ENCODE results near the gene PPFIBP1. TPM values are rescaled to one million over a fixed set of nuclear protein-coding genes. Genes with fewer than 3 reads are reported as not detected.
"Not testable (repeated sequence)": the region's sequence is repeated elsewhere in the genome, so short reads cannot be mapped to it uniquely, and the experiment has no call there.

PPFIBP1 gene
- total RNA-seq, 1 donor from 2014 or later: 76.9 TPM

GRCh38 chr12:27541031-27541719 is 17.2 kb downstream of the PPFIBP1 start:
- DNase-seq (ENCODE audit: low spot score): no peak

GRCh38 chr12:27542628-27543027 is 18.6 kb downstream of the PPFIBP1 start:
- DNase-seq (ENCODE audit: low spot score): no peak

GRCh38 chr12:27544858-27545257 is 20.9 kb downstream of the PPFIBP1 start:
- not testable (repeated sequence) for DNase-seq (ENCODE audit: low spot score)

- DNase-seq (ENCODE audit: low spot score): no peak
Measured at GRCh38 chr12:27545665-27546064, 21.7 kb downstream of the PPFIBP1 start.

GRCh38 chr12:27547592-27547991 is 23.6 kb downstream of the PPFIBP1 start:
- no peak for DNase-seq (ENCODE audit: low spot score)

GRCh38 chr12:27548301-27549199 is 24.5 kb downstream of the PPFIBP1 start:
- no peak for DNase-seq (ENCODE audit: low spot score)

GRCh38 chr12:27549236-27549800 is 25.3 kb downstream of the PPFIBP1 start:
- no peak for DNase-seq (ENCODE audit: low spot score)

- DNase-seq (ENCODE audit: low spot score): no peak
Measured at GRCh38 chr12:27549801-27550652, 26.0 kb downstream of the PPFIBP1 start.

- DNase-seq (ENCODE audit: low spot score): no peak
Measured at GRCh38 chr12:27550653-27550975, 26.6 kb downstream of the PPFIBP1 start.

- no peak for DNase-seq (ENCODE audit: low spot score)
Measured at GRCh38 chr12:27551172-27551840, 27.3 kb downstream of the PPFIBP1 start.

- DNase-seq (ENCODE audit: low spot score): no peak
Measured at GRCh38 chr12:27552235-27552634, 28.2 kb downstream of the PPFIBP1 start.

- no peak for DNase-seq (ENCODE audit: low spot score)
Measured at GRCh38 chr12:27552886-27553560, 29.0 kb downstream of the PPFIBP1 start.

GRCh38 chr12:27553941-27554340 is 29.9 kb downstream of the PPFIBP1 start:
- no peak for DNase-seq (ENCODE audit: low spot score)

- DNase-seq (ENCODE audit: low spot score): no peak
Measured at GRCh38 chr12:27554421-27555186, 30.6 kb downstream of the PPFIBP1 start.

- no peak for DNase-seq (ENCODE audit: low spot score)
Measured at GRCh38 chr12:27555361-27555760, 31.4 kb downstream of the PPFIBP1 start.

GRCh38 chr12:27555925-27556778 is 32.1 kb downstream of the PPFIBP1 start:
- no peak for DNase-seq (ENCODE audit: low spot score)

- no peak for DNase-seq (ENCODE audit: low spot score)
Measured at GRCh38 chr12:27560126-27560525, 36.1 kb downstream of the PPFIBP1 start.

All from mesenteric fat pad (tissue), 1 donor.